HepG2 (cell line): ENCODE results near the gene ACVR1C. TPM values are rescaled to one million over a fixed set of nuclear protein-coding genes. Genes with fewer than 3 reads are reported as not detected.

ENCODE experiments used
- ATAC-seq: fragments of 200-7000 bp; cut with Tn5 transposase; 3 replicates; pipeline ENCODE4 v1.9.1; 2020; ENCODE audit warnings: mild to moderate bottlenecking, moderate library complexity
- BruUV-seq: library from RNA; stranded (reverse); fragments of 400-500 nt; replicated peaks from 2 replicates; lab custom pipeline; 2021; lab: Mats Ljungman, UMichigan
- CTCF ChIA-PET: fragments of 300-600 bp; formaldehyde crosslinking; extraction: SDS; loops from one replicate; lab custom pipeline; 2021; ENCODE audit warnings: low total read pairs, inconsistent platforms, low intra/inter-chr PET ratio; lab: Yijun Ruan, JAX
- POLR2A ChIA-PET: fragments of 350-600 bp; sonication (Branson Sonifier 250); formaldehyde crosslinking; loops from one replicate; lab custom pipeline; 2020; ENCODE audit warnings: antibody characterized with exemption, inconsistent platforms; lab: Yijun Ruan, JAX
- DNase-seq: peaks from one replicate; pipeline ENCODE4 v3.0.0-alpha.2; 2015; ENCODE audit warnings: low spot score
- FAIRE-seq: peaks from 3 replicates; lab custom pipeline; 2011; peaks lifted over from hg19 to GRCh38; lab: Jason Lieb, UNC
- H2AFZ ChIP-seq: one replicate; pipeline ENCODE4 v1.6.1; 2011; ENCODE audit warnings: low read length, inconsistent platforms
- H3K27ac ChIP-seq: fragments of 300-600 bp; 3 replicates; pipeline ENCODE4 v1.8.0; 2011; ENCODE audit warnings: mixed run types, mild to moderate bottlenecking, mixed read lengths, low read length, inconsistent platforms; ENCODE audit not compliant: insufficient read depth; ENCODE audit errors: extremely low read length
- H3K27me3 ChIP-seq, 2 experiments: fragments of 200-600 bp in 1 of 2; 2 replicates in 1 of 2; 3 replicates in 1 of 2; pipeline versions ENCODE4 v1.6.0 to v1.8.0; 2011; ENCODE audit warnings: low read length in 2 of 2, mild to moderate bottlenecking in 2 of 2, moderate library complexity in 2 of 2, inconsistent platforms in 1 of 2; ENCODE audit not compliant: insufficient read depth in 2 of 2, control insufficient read depth in 1 of 2
- H3K36me3 ChIP-seq, 2 experiments: fragments of 200-600 bp in 1 of 2; replicated peaks in 1 of 2; 2 replicates in 1 of 2; 3 replicates in 1 of 2; pipeline versions ENCODE4 v1.5.1 to v1.8.0; 2011; ENCODE audit warnings: low read length in 2 of 2, inconsistent platforms in 1 of 2; ENCODE audit not compliant: insufficient read depth in 2 of 2, control insufficient read depth in 1 of 2
- H3K4me1 ChIP-seq: 2 replicates; pipeline ENCODE4 v1.5.1; 2012; ENCODE audit warnings: low read length, inconsistent platforms; ENCODE audit not compliant: insufficient read depth
- H3K4me2 ChIP-seq: 2 replicates; pipeline ENCODE4 v1.6.0; 2011; ENCODE audit warnings: low read depth, low read length, inconsistent platforms
- H3K4me3 ChIP-seq, 3 experiments: fragments of 200-600 bp in 1 of 3; sonication (generic), shearing (Covaris generic) in 1 of 3; replicated peaks in 1 of 3; 2 replicates each; pipeline ENCODE4 v1.5.1; 2011 to 2016; ENCODE audit warnings: low read length in 3 of 3, inconsistent platforms in 2 of 3, low read depth in 2 of 3, mild to moderate bottlenecking in 2 of 3, control low read depth in 1 of 3, mixed read lengths in 1 of 3; ENCODE audit not compliant: insufficient read depth in 1 of 3
- H3K79me2 ChIP-seq: one replicate; pipeline ENCODE4 v1.6.1; 2011; ENCODE audit warnings: low read length, inconsistent platforms; ENCODE audit not compliant: insufficient read depth
- H3K9ac ChIP-seq: 2 replicates; pipeline ENCODE4 v1.6.0; 2011; ENCODE audit warnings: mild to moderate bottlenecking, low read depth, low read length, inconsistent platforms; ENCODE audit not compliant: insufficient read depth
- H3K9me3 ChIP-seq: 2 replicates; pipeline ENCODE4 v1.5.1; 2012; ENCODE audit warnings: mild to moderate bottlenecking, low read length
- H4K20me1 ChIP-seq: 2 replicates; pipeline ENCODE4 v1.6.0; 2011; ENCODE audit warnings: inconsistent platforms, mild to moderate bottlenecking, low read length, moderate library complexity; ENCODE audit not compliant: insufficient read depth
- HNF1A ChIP-seq, 2 experiments: sonication (generic) in 1 of 2; formaldehyde crosslinking in 1 of 2; IDR thresholded peaks; 2 replicates each; pipeline versions ENCODE4 v1.4.0 to v1.6.1; 2016 to 2020; ENCODE audit warnings: borderline replicate concordance in 1 of 2, low read depth in 1 of 2, mild to moderate bottlenecking in 1 of 2, missing genetic modification reagents in 1 of 2
- MIER2 ChIP-seq: IDR thresholded peaks from 2 replicates; pipeline ENCODE4 v1.6.1; 2016; ENCODE audit warnings: missing biosample characterization, missing genetic modification reagents
- REST ChIP-seq, 2 experiments: IDR thresholded peaks; 2 replicates each; pipeline ENCODE4 v1.6.1; 2011 to 2012; ENCODE audit warnings: low read length in 2 of 2, borderline replicate concordance in 1 of 2, low read depth in 1 of 2, mild to moderate bottlenecking in 1 of 2, moderate library complexity in 1 of 2
- SCMH1 ChIP-seq: sonication (generic); formaldehyde crosslinking; IDR thresholded peaks from 2 replicates; pipeline ENCODE4 v1.9.0; 2021; ENCODE audit warnings: missing genetic modification reagents, mild to moderate bottlenecking, borderline replicate concordance
- SP140L ChIP-seq: sonication (generic); formaldehyde crosslinking; IDR thresholded peaks from 2 replicates; pipeline ENCODE4 v1.4.0; 2020; ENCODE audit warnings: missing genetic modification reagents, borderline replicate concordance
- TEAD2 ChIP-seq: sonication (generic); formaldehyde crosslinking; IDR thresholded peaks from 2 replicates; pipeline ENCODE4 v1.9.0; 2021; ENCODE audit warnings: missing genetic modification reagents
- ZFAT ChIP-seq: sonication (generic); formaldehyde crosslinking; conservative IDR thresholded peaks from 2 replicates; pipeline ENCODE4 v1.8.1; 2023; ENCODE audit warnings: missing genetic modification reagents, inconsistent platforms
- ZNF10 ChIP-seq: sonication (generic); formaldehyde crosslinking; IDR thresholded peaks from 2 replicates; pipeline ENCODE4 v1.4.0; 2020; ENCODE audit warnings: mild to moderate bottlenecking, low read depth, missing genetic modification reagents, borderline replicate concordance
- WGBS: methylation state at CpG from one replicate; pipeline ENCODE4 v1.1.6; 2017; ENCODE audit warnings: low lambda C conversion rate; 5-methylcytosine and 5-hydroxymethylcytosine counted together
- in situ Hi-C: cut with HindIII; loops from 2 replicates; pipeline ENCODE4 v1.10.0; 2017; ENCODE audit warnings: low pct_unique_long_range_greater_than_20kb; ENCODE audit not compliant: extremely low pct_ligation_motif_present
- intact Hi-C: fragments of 100-400 bp; cut with micrococcal nuclease; formaldehyde crosslinking; loops from one replicate; pipeline ENCODE4 v1.10.0; 2022; ENCODE audit not compliant: unreplicated experiment
- polyA plus RNA-seq, 8 experiments: library from polyadenylated mRNA; depleted of rRNA in 3 of 8; stranded (reverse) in 7 of 8; unstranded in 1 of 8; fragments of >200 nt; fragmentation: Illumina TruSeq in 4 of 8; extraction: Trizol in 4 of 8; gene quantifications; 2 replicates each; pipeline versions ENCODE4 v1.2.1 to v1.2.3, GENCODE V29; 2011 to 2016; ENCODE audit warnings: low read depth in 4 of 8, missing spikeins in 1 of 8, mixed read lengths in 1 of 8; ENCODE audit not compliant: insufficient read depth in 1 of 8
- total RNA-seq, 5 experiments: library from RNA; depleted of rRNA; stranded (reverse); fragments of >200 nt; fragmentation: Illumina TruSeq; extraction: Trizol; gene quantifications; 2 replicates each; pipeline ENCODE4 v1.2.3, GENCODE V29; 2016; ENCODE audit warnings: low read depth in 1 of 5

The ACVR1C gene
- total and polyA plus RNA-seq, 2 of the 13 experiments (the other 11 are each of a cell fraction or from before 2014, with no cell fraction given), result 0.05 to 1.0 TPM

DNA sequence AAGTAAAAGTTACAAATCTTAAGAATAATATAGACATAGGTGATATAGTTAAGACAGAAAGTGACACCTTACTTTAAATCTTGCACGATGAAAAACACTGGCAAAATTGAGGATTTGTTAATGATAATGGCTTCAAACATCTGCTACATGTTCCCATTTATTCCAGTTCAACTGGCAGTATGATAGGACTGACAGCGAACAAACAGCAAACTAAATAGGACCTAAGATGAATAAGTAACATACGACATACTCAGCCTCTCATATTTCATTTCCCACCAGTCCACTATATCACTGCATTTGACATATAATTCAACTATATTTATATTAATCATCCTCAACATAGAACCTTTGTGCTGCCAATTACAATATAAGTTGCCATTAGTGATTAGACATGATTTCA lies 36.3 kb downstream of the ACVR1C start (continued):
- no peak for TF ChIP-seq HNF1A (IDR thresholded peaks at IDR 0.05; ENCODE audit: low read depth)
- no peak for TF ChIP-seq HNF1A (CRISPR knock-in tag; IDR thresholded peaks at IDR 0.05; ENCODE audit: borderline replicate concordance)
- TF ChIP-seq ZNF10 (CRISPR knock-in tag), result no peak
- TF ChIP-seq TEAD2 (CRISPR knock-in tag), result no peak
- TF ChIP-seq SP140L (CRISPR knock-in tag), result no peak

- FAIRE-seq, result no peak
- in situ Hi-C loops, result no loop called here
- no TSS peak for BruUV-seq
- Histone ChIP-seq H3K9ac (no peak overlapping the region), H3K36me3 (no peaks in the 10 kb centered on the region), H3K4me1 (no peaks in the 10 kb centered on the region), H2AFZ (no peak overlapping the region)
- intact Hi-C loops, result no loop called here
- TF ChIP-seq SCMH1, result no peak
- TF ChIP-seq MIER2 (CRISPR knock-in tag), result peak; percentile 77; the same call in 1 of the 2 replicates
- no peak for TF ChIP-seq ZFAT (CRISPR knock-in tag)
- peak; percentile 15 to 89 for TF ChIP-seq REST (IDR thresholded peaks at IDR 0.05; ENCODE audit: borderline replicate concordance in 1 of 2, low read depth in 1 of 2, low read length in 2 of 2)
- TF ChIP-seq, all 625 proteins: peak for 2
- no peaks in the 10 kb centered on the region for H3K27me3 ChIP-seq
- H3K4me3 ChIP-seq, result no peak overlapping the region
- WGBS, result 2% methylated on average over 1 of the region's 1 CpG
- no peak overlapping the region for H3K4me2 ChIP-seq
- no peaks in the 10 kb centered on the region for H3K9me3 ChIP-seq
- DNase-seq (no peak), ATAC-seq (no peak)
- H4K20me1 ChIP-seq, result no peaks in the 10 kb centered on the region
- ChIA-PET CTCF (no interaction called here), POLR2A (no interaction called here)
- no peak overlapping the region for H3K27ac ChIP-seq
- H3K79me2 ChIP-seq, result no peaks in the 10 kb centered on the region
These were observed 41.1 kb downstream of the ACVR1C start for GRCh38 chr2:157587576-157587975.
